ENCODE results near the gene RENBP. TPM values are rescaled to one million over a fixed set of nuclear protein-coding genes. Genes with fewer than 3 reads are reported as not detected.

Gene RENBP
- total and polyA plus RNA-seq, 7 donors = 0.97 to 4.4 (median 2.9) TPM

DNA sequence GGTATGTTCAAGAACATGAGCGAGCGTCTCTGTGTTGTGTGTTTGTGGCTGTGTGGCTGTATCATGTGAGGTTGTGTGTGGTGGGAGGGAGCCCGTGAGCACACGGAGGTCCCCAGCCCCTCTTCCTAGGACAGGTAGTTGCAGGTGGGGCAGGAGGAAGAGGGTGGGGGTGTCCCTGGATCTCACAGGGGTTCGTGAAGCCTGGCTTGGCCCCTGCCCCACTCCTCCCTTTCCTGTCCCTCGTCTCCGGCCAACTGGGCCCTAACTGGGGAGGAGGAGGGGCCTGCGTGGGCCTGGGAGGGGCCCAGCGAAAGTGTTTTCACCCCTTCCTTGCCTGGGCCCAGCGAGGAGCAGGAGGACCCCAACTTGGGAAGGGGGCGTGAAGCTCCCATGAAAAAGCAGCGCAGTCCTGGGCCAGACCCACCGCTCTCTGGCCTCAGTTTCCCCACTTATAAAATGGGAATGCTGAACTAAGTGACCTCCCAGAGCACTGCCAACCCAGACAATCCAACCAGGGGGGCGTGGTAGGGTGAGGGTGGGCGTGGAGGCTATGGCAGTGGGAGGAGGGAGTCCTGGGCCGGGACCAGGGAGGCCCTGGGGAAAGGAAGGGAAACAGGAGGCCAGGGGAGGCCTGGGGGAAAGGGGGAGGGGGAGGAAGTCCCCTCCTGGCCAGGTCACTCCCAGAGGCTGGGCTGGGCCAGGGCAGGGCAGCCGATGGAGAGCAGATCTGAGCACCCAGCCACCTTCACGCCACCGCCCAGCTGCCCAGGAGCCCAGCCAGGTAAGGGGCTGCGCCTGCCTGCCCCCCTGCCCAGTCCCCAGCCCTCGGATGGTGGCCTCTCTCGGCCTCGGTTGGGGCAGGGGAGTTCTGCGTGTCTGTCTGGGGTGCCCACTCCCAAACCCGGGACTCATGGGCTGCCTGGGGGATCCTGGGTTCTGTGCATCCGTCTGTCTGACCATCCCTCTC lies 40.2 kb downstream of the RENBP start, which contains the start of gene AVPR2:
Gene AVPR2 (plus strand): TSS at position 683 of the 967 bp plus-strand sequence. CDS start 473 bp downstream, outside the sequence.
- H3K27ac ChIP-seq = no peak within 1 kb of the TSS
- H3K4me3 ChIP-seq = peak within 1 kb of the TSS; percentile 44
- no peaks in the 10 kb centered on the region for H3K36me3 ChIP-seq (ENCODE audit: insufficient read depth in 1 of 2, low read depth in 1 of 2)
- no peaks in the 10 kb centered on the region for H3K9me3 ChIP-seq
- intact Hi-C loops (cut with DNase I) = no loop called here
- TF ChIP-seq, protein P1, sequence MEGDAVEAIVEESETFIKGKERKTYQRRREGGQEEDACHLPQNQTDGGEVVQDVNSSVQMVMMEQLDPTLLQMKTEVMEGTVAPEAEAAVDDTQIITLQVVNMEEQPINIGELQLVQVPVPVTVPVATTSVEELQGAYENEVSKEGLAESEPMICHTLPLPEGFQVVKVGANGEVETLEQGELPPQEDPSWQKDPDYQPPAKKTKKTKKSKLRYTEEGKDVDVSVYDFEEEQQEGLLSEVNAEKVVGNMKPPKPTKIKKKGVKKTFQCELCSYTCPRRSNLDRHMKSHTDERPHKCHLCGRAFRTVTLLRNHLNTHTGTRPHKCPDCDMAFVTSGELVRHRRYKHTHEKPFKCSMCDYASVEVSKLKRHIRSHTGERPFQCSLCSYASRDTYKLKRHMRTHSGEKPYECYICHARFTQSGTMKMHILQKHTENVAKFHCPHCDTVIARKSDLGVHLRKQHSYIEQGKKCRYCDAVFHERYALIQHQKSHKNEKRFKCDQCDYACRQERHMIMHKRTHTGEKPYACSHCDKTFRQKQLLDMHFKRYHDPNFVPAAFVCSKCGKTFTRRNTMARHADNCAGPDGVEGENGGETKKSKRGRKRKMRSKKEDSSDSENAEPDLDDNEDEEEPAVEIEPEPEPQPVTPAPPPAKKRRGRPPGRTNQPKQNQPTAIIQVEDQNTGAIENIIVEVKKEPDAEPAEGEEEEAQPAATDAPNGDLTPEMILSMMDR (IDR thresholded peaks at IDR 0.05) = no peak
- no peak for DNase-seq
- H3K4me1 ChIP-seq = no peaks in the 10 kb centered on the region
- peak in 3 of 4 donors; percentile 12 to 42 (median 12) for ATAC-seq
- H3K27me3 ChIP-seq (ENCODE audit: insufficient read depth in 3 of 3, low read length in 2 of 3) = peaks cover 0 to 38% (median 0%) of the 10 kb centered on the region in 3 donors
- 27 to 57% (median 56%) methylated on average over 12 to 26 of the region's 26 CpGs for WGBS, 3 donors

DNA sequence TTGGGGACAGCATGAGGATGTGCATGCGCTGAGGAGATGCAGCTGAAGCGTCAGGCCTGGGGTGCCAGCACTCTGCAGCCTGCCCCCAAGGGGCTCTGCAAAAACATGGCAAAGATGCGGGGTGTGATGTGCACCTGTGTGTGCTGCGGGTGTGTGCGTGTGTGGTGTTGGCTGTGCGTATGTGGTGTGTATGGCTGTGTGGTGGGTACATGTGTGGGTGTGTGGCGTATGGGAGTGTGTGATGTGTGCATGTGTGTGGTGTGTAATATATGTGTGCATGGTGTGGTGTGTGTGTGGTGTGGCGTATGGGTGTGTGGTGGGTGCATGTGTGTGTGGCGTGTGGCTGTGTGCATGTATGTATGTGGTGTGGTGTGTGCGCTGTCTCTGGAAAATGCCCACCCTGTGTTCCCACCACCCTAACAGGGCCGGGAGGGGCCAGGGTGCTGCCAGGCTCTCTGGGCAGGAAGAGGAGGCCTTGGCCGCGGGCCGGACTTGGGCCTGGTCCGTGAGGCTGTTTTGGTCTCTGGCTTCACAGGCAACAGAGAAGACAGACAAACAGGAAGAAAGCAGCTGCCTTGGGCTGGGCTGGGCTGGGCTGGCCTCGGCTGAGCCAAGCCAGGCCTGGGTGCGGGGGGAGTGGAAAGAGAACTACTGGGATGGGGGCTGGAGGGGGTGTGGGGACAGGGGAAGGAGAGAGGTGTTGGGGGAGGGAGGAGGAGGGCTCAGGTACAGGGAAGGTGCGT lies 41.0 kb downstream of the RENBP start:
- Histone ChIP-seq H3K27me3 (ENCODE audit: insufficient read depth in 3 of 3, low read length in 2 of 3) (peaks cover 0 to 33% (median 0%) of the 10 kb centered on the region in 3 donors), H3K9me3 (no peaks in the 10 kb centered on the region), H3K27ac (no peak overlapping the region), H3K4me3 (no peak overlapping the region), H3K36me3 (ENCODE audit: insufficient read depth in 1 of 2, low read depth in 1 of 2) (no peaks in the 10 kb centered on the region), H3K4me1 (no peaks in the 10 kb centered on the region)
- intact Hi-C loops (cut with DNase I) = no loop called here
- 48 to 62% (median 53%) methylated on average over 11 to 18 of the region's 18 CpGs for WGBS, 3 donors
- peak in 1 of 4 donors; percentile 29 for ATAC-seq
- no peak for DNase-seq
- TF ChIP-seq, protein P1 (IDR thresholded peaks at IDR 0.05) = no peak

GRCh38 chrX:153902385-153902784 lies 42.1 kb downstream of the RENBP start:
- Histone ChIP-seq H3K27me3 (ENCODE audit: insufficient read depth in 3 of 3, low read length in 2 of 3) (peaks cover 0 to 33% (median 0%) of the 10 kb centered on the region in 3 donors), H3K36me3 (ENCODE audit: insufficient read depth in 1 of 2, low read depth in 1 of 2) (no peaks in the 10 kb centered on the region), H3K4me3 (no peak overlapping the region), H3K9me3 (no peaks in the 10 kb centered on the region), H3K4me1 (no peaks in the 10 kb centered on the region), H3K27ac (no peak overlapping the region)
- TF ChIP-seq, protein P1 (IDR thresholded peaks at IDR 0.05) = no peak
- DNase-seq (no peak), ATAC-seq (no peak)
- 50 to 68% (median 61%) methylated on average over 9 to 10 of the region's 10 CpGs for WGBS, 3 donors
- intact Hi-C loops (cut with DNase I) = no loop called here

DNA sequence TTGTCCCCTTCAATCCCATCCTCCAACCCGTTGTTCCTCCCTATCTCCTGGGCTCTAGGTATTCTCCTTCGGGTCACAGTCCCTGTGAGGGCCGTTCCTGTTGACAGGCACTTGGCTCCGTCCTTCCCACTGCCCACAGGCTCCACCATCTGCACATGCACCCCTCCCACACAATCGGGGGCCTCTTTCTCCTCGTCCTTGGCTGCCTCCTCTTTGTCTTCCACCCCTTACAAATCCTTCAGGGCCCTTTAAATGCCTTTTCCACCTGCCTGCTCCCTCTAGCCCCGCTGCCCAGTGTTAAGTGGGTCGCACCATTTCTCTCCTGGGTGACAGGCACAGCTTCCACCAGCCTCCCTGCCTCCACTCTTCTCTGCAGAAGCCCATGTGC lies 42.7 kb downstream of the RENBP start:
- no peak overlapping the region for H3K4me3 ChIP-seq
- ATAC-seq = no peak
- intact Hi-C loops (cut with DNase I) = no loop called here
- no peaks in the 10 kb centered on the region for H3K36me3 ChIP-seq (ENCODE audit: insufficient read depth in 1 of 2, low read depth in 1 of 2)
- 45 to 60% (median 52%) methylated on average over 8 of the region's 8 CpGs for WGBS, 3 donors
- no peaks in the 10 kb centered on the region for H3K4me1 ChIP-seq
- no peak overlapping the region for H3K27ac ChIP-seq
- no peak for DNase-seq
- H3K27me3 ChIP-seq (ENCODE audit: insufficient read depth in 3 of 3, low read length in 2 of 3) = peaks cover 0 to 31% (median 0%) of the 10 kb centered on the region in 3 donors
- H3K9me3 ChIP-seq = no peaks in the 10 kb centered on the region
- TF ChIP-seq, protein P1 (IDR thresholded peaks at IDR 0.05) = no peak

All from psoas muscle (tissue), 8 donors.